Skeletal muscle cell (primary cell): ENCODE data around the gene SH3PXD2A.

Source experiments
- DNase-seq: peaks from one replicate; pipeline ENCODE4 v3.0.0-alpha.2; 2010; ENCODE audit warnings: low read depth
- H3K4me3 ChIP-seq: 2 replicates; pipeline ENCODE4 v1.5.1; 2011; ENCODE audit warnings: low read depth, mild to moderate bottlenecking, control low read depth, low read length, moderate library complexity

The SH3PXD2A gene

DNA sequence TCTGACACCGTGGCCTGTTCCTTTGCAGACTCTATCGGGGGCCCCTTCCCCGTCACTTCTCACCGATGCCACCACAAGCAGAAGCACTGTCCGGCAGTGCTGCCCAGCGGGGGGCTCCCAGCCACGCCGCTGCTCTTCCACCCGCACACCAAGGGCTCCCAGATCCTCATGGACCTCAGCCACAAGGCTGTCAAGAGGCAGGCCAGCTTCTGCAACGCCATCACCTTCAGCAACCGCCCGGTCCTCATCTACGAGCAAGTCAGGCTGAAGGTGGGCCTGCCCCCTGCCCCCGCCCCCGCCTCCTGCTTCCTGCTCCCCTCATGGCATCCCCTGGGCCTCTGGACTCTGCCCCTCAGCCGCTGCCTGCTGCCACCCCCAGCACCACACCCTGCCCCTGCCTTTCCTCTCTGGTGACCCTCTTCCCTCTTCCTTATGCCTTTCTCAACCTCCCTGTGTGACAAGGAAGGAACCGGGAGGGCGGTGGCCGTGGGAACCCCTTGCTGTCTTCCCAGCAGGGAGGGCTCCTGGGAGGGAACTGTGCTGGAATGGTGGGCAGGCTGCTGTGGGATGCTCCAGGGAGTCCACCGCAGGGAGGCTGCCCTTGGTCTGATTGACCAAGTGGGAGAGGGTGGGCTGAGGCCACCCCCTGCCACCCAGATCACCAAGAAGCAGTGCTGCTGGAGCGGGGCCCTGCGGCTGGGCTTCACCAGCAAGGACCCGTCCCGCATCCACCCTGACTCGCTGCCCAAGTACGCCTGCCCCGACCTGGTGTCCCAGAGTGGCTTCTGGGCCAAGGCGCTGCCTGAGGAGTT, 284.3 kb downstream of the SH3PXD2A start:
- DNase-seq, result no peak
- H3K4me3 ChIP-seq, result no peak overlapping the region

- no peak overlapping the region for H3K4me3 ChIP-seq
These were observed 285.5 kb downstream of the SH3PXD2A start for GRCh38 chr10:103569896-103570295.

GRCh38 chr10:103568505-103568904, 286.9 kb downstream of the SH3PXD2A start:
- H3K4me3 ChIP-seq, result no peak overlapping the region
- DNase-seq, result no peak

More at GRCh38 chr10:103569896-103570295, 285.5 kb downstream of the SH3PXD2A start:
- no peak for DNase-seq

DNA sequence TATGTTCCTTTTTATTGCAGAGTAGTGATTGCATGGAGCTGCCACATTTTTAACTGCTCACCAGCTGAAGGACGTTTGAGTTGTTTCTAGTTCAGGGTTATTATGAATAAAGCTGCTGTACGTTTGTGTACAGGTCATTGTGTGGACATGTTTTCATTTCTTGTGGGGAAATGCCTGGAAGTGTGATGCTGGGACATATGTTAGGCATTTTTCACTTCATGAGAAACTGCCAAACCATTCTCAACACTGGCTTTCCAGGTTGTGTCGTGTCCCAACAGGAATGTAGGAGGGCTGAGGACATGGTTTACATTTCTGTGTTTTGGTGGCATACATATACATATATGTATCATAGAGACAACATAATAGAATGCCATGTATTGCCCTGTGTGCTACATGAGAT, 288.8 kb downstream of the SH3PXD2A start:
- H3K4me3 ChIP-seq, result no peak overlapping the region
- no peak for DNase-seq

- DNase-seq, result no peak
These were observed 290.4 kb downstream of the SH3PXD2A start for GRCh38 chr10:103564776-103565520.

GRCh38 chr10:103564116-103564501, 291.3 kb downstream of the SH3PXD2A start:
- no peak overlapping the region for H3K4me3 ChIP-seq
- no peak for DNase-seq

More at GRCh38 chr10:103564776-103565520, 290.4 kb downstream of the SH3PXD2A start:
- H3K4me3 ChIP-seq, result no peak overlapping the region

GRCh38 chr10:103563231-103564115, 291.9 kb downstream of the SH3PXD2A start:
- no peak for DNase-seq
- H3K4me3 ChIP-seq, result no peak overlapping the region

DNA sequence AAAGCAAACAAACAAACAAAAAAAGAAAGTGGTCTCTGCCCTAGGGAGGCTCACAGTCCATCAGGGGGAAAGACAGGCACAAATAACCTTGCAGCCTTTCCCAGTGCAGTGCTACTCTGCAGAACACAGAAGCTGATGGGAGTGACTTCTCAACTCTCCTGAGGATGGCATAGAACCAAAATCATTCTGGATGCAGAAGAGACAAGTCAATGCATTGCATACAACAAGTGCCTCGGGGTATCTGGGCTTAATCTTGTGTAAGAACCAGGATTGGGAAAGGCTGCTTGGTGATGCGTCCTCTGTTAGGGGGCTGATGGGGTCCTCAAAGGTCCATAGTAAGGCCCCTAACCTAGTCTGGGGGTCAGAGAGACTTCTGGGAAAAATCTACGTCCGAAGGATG, 293.0 kb downstream of the SH3PXD2A start:
- H3K4me3 ChIP-seq, result no peak overlapping the region

DNA sequence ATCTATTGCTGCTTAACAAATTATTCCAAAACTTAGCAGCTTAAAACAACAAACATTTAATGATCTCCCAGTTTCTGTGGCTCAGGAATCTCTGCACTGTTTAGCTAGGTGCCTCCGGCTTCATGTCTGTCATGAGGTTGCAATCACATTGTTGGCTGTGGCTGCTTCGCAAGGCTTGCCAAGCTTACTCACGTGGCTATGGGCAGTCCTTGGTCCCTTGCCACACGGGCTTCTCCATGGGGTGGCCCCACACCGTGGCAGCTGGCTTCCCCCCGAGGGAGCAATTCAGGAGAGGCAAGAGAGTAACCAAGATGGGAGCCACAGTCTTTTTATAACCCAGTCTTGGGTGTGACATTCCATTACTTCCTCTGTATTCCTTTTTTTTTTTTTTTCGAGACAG, 294.5 kb downstream of the SH3PXD2A start:
- H3K4me3 ChIP-seq, result no peak overlapping the region
- no peak for DNase-seq

More for the DNA sequence above, 293.0 kb downstream of the SH3PXD2A start:
- DNase-seq, result no peak

DNA sequence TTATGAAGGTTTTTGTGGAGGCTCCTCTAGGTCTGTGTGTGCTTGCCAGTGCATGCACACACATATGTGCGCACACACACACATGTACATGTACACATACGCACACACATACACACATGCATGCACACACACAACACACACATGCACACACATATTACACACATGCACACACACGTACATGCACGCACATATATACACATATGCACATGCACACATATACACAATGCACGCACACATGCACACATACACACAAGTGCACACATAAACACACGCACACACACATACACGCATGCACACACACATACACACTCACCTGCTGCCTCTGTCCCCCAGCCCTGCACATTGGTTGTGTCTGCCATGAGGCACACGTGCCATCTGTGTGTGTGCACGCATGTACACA, 295.6 kb downstream of the SH3PXD2A start:
- DNase-seq, result no peak
- no peak overlapping the region for H3K4me3 ChIP-seq

- no peak overlapping the region for H3K4me3 ChIP-seq
- no peak for DNase-seq
These were observed 296.5 kb downstream of the SH3PXD2A start for GRCh38 chr10:103558911-103559310.

- DNase-seq, result no peak
- H3K4me3 ChIP-seq, result no peak overlapping the region
These were observed 297.9 kb downstream of the SH3PXD2A start for GRCh38 chr10:103557455-103557854.

GRCh38 chr10:103556383-103557007, 298.9 kb downstream of the SH3PXD2A start:
- DNase-seq, result no peak

GRCh38 chr10:103555712-103556111, 299.7 kb downstream of the SH3PXD2A start:
- DNase-seq, result no peak
- H3K4me3 ChIP-seq, result no peak overlapping the region

More at GRCh38 chr10:103556383-103557007, 298.9 kb downstream of the SH3PXD2A start:
- no peak overlapping the region for H3K4me3 ChIP-seq

- peak overlapping the region; percentile 46 for H3K4me3 ChIP-seq
- no peak for DNase-seq
These were observed 300.1 kb downstream of the SH3PXD2A start for GRCh38 chr10:103555325-103555649.

- H3K4me3 ChIP-seq, result peak overlapping the region; percentile 46
- peak; percentile 23 for DNase-seq
These were observed 300.7 kb downstream of the SH3PXD2A start for GRCh38 chr10:103554488-103555324.

- no peak overlapping the region for H3K4me3 ChIP-seq
- no peak for DNase-seq
These were observed 301.5 kb downstream of the SH3PXD2A start for GRCh38 chr10:103553743-103554487.
